Activated CD4-positive, alpha-beta T cell treated with anti-CD3 and anti-CD28 coated beads for 24 hours (primary cell): Measurements from ENCODE around the gene RPS6KL1.
A peak's percentile ranks its signal among the peaks of the same experiment; 100 is the strongest.

Source experiments
- DNase-seq, 2 donors: peaks; one replicate each; pipeline ENCODE4 v3.0.0-alpha.2; 2020; ENCODE audit warnings: low read depth in 2 of 2

The RPS6KL1 gene

DNA sequence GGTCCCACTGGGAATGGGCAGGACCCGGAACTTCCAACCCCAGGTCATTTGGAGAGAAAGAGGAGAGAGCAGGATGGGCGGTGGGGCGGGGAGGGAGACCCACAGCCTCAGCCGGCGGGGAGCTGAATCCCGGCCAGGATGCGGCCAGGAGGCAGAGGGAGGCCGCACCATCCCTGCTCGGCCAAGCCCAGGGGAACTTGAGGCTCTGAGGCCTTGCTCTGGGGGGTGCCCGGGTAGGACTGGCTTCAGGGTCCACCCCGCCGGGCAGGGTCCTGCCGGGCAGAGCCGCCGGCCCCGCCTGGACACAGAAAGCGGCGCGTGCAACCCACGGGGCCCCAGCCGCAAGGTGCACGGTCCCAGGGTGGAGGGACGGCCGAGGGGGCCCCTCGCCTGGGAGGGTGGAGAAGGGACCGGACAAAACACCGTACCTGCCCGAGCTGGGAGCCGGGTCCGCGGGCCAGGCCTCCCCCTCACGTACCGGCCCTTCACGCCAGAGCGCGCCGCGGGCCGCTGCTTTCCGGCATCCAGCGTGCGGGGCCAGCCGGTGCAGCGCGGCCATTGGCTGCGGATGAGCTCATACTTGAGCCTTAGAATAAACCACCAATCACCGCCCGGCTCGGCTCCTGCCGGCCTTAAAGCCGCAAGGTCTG, at the start of gene RPS6KL1:
Gene RPS6KL1 (minus strand): TSS at position 509 of the 650 bp plus-strand sequence. CDS start 1,719 bp downstream, outside the sequence.
- DNase-seq = peak; percentile 58 to 71

GRCh38 chr14:74968811-74969210, 45.8 kb upstream of the RPS6KL1 start:
- no peak for DNase-seq

DNA sequence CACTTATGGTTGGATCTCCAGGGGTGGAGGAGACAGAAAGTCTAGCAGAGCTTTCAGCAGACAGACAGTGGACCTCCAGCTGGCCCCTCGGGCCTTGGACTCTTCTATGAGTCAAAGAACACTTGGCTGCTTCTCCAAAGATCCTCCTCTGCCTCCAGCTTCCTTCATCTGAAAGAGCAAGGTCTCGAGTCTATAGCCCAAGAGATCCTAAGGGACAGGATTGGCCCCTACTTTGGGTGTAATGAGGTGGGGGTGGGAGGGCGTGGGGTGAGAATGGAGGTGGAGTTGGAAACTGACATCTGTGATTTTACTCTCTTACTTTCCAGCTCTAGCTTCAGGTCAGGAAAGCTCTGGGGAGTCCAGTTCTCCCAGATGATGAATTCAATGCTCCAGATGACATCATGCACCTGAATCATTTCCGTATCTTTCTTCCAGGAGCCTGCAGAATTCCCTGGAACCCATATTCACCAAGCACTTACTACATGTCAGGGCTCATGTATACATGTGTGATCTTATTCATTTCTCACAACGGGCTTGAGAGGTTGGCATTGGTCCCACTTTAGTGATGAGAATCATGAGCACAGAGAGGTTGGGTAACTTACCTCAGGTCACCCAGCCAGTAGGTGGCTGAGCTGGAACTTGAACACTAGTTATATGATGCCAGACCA, 42.6 kb upstream of the RPS6KL1 start:
- no peak for DNase-seq

DNA sequence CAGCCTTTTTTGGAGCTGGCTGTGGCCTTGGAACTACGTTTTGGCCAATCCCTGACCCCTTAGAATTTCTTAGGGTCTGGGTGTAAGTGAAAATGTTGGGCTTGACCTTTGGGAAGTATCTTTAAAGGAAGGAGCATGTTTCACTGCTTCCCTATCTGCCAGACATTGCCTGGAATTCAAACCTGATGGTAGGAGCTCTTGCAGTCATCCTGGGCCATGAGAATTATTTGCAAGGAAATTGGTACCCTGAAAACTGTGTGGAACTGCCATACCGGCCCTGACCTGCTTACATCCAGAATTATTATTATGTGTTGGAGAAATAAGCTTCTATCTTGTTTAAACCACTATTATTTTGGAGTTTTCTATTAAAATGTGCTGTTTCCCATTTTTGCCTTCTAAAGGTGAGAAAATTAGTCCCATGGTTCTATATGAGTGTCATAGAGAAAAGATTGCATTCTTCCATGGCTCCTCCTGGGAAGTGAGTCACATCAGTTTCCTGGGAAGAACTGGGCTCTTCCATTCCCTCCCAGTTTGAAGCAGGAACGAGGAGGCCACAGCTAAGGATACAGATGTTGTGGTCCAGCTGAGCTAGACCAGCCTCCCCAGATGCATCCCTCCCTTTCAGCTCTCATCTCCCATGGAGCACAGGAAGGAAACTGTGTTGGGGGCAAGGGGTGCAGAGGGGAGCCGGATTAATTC, 41.9 kb upstream of the RPS6KL1 start:
- DNase-seq = no peak

DNA sequence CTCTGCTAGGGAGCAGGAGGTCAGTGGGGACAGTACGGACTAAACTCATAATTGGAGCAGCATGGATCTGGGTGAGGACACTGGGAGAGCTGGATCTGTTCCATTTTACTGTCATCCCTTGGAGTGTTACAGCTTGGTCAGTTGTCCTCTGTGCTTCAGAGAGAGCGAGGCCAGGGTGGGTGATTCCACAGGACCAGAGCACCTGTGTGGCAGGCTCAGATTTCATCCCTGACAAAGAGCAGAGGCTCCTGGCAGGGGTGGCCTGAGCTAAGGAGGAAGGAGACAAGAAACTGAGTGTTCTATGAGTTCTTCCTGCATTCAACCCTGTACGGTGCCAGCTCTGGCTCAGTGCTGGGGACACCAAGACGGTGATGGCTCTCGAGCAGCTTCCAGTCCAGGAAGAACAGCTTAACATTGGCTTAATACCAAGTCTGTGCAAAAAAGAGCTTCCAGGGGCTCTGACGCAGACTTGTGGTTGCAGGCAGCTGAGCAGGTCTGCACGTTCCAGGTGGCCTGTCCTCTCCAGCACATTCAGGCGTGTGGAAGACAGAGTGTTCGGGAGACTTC, 40.7 kb upstream of the RPS6KL1 start:
- no peak for DNase-seq

- DNase-seq = no peak
Observed at GRCh38 chr14:74963178-74963704, 40.2 kb upstream of the RPS6KL1 start.

DNA sequence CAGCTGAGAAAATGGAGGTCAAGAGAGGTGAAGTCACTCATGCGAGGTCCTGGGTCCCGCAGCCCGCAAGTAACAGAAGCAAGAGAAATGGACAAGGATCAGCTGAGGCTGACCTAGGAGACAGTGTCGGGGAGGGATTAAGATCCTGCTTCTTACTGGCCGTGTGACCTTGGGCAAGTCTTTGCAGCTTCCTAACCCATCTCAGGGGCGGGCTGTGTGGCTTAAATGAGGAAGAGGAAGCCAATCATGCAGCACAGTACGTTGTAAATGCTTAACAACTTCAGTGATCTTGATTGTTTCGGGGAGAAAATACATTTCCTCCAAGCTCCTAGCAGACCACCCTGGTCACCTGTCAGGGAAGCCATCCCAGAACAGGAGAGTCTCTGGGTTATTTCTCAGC, 39.4 kb upstream of the RPS6KL1 start:
- no peak for DNase-seq

DNA sequence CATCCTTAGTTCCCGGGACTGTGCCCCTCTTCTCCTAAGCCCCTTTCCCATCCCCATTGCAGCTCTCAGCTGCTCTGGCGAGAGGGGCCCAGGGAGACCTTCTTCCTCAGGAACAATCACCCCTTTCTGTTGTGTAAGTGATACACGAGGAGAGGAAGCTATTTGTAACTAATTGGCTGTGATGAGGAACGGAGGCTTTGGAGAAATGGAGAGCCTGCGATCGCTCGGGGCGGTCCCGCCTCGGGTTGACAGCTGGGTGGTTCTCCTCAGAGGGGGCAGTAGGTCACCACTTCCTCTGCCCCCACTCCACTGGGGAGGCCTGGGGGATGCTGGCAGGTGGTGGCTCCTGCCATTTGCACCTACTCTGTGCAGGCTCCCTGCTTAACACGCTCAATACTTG, 39.0 kb upstream of the RPS6KL1 start:
- no peak for DNase-seq

GRCh38 chr14:74961238-74961911, 38.3 kb upstream of the RPS6KL1 start:
- DNase-seq = no peak

DNA sequence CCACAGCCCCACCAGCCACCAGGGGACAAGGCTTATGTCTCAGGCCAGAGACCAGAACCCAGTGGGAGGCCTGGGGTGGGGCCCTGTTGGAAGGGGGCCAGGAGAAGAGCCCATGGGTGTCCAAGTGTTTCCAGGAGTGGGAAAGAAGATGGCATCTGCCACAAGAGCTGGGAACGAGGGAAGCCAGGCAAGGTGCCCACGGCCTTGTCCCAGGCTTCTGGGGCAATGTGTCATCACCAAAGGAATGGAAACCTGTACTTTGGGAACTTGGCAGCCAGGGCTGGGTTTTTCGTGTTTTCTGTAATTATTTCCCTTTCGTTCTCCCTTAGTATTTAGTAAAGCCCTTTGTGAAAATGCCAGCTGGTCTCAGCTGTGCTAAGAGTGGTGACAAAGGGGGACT, 37.7 kb upstream of the RPS6KL1 start:
- DNase-seq = no peak

DNA sequence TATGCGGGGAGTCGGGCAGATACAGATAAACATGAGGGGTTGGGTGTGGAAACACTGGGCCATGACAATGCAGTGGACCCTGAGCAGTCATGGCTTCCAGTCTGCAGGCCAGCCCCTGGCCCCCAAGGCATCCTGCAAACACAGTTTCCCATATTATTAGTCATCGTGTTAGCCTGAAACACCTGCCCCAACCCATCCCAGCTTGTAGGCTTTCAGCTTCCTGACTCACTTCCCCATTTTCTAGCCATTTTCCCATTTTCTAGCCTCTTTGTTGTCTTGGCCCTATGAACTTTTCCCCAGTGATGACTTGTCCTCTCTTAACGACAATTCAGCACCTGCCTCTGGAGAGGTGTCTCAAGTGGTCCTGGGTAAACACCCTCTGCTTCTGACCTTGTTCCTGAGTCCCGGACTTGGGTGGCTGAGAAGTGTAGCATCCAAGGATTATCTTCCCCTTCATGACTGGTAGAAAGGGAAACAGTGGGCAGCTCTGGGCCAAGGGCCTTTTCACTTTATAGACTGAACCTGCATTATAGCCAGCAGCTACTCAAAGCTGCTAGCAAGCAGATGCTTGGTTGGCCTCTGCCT, 36.6 kb upstream of the RPS6KL1 start:
- no peak for DNase-seq

- DNase-seq = no peak
Observed at GRCh38 chr14:74956280-74957072, 33.4 kb upstream of the RPS6KL1 start.

- no peak for DNase-seq
Observed at GRCh38 chr14:74956027-74956279, 32.9 kb upstream of the RPS6KL1 start.

GRCh38 chr14:74955229-74956026, 32.4 kb upstream of the RPS6KL1 start, which contains the start of gene PGF:
TSS of gene PGF (minus strand) at chr14:74955597. CDS start at chr14:74955242, 355 bp downstream.
- no peak for DNase-seq

DNA sequence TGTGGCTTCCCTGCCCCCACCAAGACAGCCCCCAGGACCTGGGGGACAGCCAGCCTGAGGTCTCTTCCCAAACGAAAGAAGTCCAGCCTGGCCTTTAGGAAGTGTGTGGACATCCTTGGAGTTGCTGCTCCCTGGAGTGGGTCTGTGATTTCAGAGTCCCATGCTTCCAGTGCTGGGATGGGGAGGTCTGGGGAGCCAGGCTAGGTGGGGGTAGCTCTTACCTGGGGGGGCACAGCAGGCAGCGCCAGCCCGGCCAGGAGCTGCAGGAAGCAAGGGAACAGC, 31.8 kb upstream of the RPS6KL1 start:
- no peak for DNase-seq

DNA sequence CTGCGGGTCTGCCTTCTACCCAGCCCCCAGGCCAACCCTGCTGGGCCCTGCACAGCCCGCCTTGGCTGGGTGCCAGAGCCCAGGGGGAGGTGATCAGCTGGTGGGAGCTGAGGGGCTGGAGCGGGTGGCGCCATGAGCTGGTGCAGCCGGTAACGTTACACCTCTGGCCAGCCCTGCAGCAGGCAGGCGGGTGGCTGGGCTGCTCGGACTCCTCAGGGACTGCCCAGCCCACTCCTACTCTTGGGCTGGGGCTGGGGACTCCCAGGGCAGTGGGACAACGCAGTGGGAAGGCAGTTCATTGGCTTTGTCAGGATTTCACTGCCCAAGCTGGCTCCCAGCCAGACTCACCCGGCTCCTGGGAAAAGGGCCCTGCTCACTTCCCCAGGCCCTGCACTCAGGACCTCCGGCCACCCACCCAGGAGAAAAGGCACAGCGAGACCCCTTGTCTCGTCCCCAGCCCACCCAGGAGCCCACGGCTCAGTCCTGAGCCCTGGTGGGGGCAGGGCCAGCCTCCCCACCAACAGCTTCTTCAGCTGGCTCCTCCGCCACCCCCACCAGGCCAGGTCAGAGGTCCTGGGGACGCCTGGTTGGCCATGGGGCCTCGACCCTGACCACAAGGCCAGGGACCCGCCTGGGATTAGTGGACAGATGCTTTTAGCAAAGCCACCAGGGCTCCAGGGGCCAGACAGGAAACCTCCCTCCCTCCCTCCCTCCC, 31.3 kb upstream of the RPS6KL1 start:
- DNase-seq = no peak

- DNase-seq = no peak
Observed at GRCh38 chr14:74953686-74954085, 30.6 kb upstream of the RPS6KL1 start.

- DNase-seq = no peak
Observed at GRCh38 chr14:74952697-74953484, 29.8 kb upstream of the RPS6KL1 start.

DNA sequence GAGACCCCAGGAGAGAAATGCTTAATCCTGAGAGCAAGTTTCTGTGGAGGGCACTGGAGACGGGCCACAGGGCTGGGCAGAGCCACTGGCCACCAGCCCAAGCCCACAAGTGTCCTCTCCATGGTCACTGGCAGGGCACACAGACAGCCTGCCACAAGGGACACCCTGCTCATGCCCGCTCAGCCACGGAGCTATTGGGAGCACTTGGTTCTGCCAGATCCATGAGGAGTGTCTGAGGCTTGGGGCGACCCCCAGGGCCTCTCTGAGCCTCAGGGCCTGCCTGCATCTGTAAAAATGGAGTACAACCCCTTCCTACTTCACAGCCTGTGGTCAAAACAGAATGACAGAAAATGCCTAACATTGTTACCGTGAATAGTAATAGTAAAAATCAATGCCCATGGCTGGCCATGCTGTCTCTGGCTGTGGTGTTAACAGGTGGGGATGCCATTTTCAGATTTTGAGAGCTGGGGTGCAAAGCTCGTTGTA, 29.2 kb upstream of the RPS6KL1 start:
- no peak for DNase-seq
